H1 (cell line): ENCODE measurements around the gene CDH2. TPM values are rescaled to one million over a fixed set of nuclear protein-coding genes. Genes with fewer than 3 reads are reported as not detected.

ENCODE experiments used
- RBBP5 ChIP-seq: IDR thresholded peaks from 2 replicates; pipeline ENCODE4 v1.7.1; 2012; ENCODE audit warnings: low read depth, mild to moderate bottlenecking, inconsistent platforms, low read length, moderate library complexity, borderline replicate concordance
- polyA plus RNA-seq, 7 experiments: library from polyadenylated mRNA; depleted of rRNA in 3 of 7; stranded (reverse) in 5 of 7; unstranded in 2 of 7; fragments of >200 nt in 5 of 7; fragments of 200-250 nt in 2 of 7; gene quantifications; 1 replicate in 5 of 7; 2 replicates in 1 of 7; 4 replicates in 1 of 7; pipeline versions ENCODE4 v1.2.1 to v1.2.3, GENCODE V29; 2011 to 2013; ENCODE audit warnings: missing spikeins in 2 of 7, mixed read lengths in 2 of 7
- total RNA-seq: library from RNA; stranded (reverse); fragmentation: NEBNext Ultra II Directional; extraction: Animal tissue kit (Norgen Biotek cat#: 25700); gene quantifications from 2 replicates; pipeline ENCODE4 v1.2.1, GENCODE V29; 2021
- TF ChIP-seq, protein P1 (sequence below): fragments of 300-600 bp; sonication (generic); IDR thresholded peaks from 2 replicates; pipeline ENCODE4 v1.7.1; 2012; ENCODE audit warnings: low read length, moderate library complexity, mild to moderate bottlenecking, inconsistent platforms; ENCODE audit not compliant: insufficient replicate concordance

The CDH2 gene
- total and polyA plus RNA-seq, 2 of the 8 experiments (the other 6 are each of a cell fraction or from before 2014, with no cell fraction given) = 15.0 to 56.5 TPM

DNA sequence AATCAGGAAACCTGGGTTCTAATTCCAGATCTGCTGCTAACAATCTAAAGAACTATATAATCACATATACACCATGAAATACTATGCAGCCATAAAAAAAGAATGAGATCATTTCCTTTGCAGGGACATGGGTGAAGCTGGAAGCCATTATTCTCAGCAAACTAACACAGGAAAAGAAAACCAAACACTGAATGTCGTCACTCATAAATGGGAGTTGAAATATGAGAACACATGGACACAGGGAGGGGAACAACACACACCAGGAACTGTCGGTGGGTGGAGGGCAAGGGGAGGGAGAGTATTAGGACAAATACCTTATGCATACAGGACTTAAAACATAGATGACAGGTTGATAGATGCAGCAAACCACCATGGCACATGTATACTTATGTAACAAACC is 33.2 kb downstream of the CDH2 start (continued):
- TF ChIP-seq, protein P1, sequence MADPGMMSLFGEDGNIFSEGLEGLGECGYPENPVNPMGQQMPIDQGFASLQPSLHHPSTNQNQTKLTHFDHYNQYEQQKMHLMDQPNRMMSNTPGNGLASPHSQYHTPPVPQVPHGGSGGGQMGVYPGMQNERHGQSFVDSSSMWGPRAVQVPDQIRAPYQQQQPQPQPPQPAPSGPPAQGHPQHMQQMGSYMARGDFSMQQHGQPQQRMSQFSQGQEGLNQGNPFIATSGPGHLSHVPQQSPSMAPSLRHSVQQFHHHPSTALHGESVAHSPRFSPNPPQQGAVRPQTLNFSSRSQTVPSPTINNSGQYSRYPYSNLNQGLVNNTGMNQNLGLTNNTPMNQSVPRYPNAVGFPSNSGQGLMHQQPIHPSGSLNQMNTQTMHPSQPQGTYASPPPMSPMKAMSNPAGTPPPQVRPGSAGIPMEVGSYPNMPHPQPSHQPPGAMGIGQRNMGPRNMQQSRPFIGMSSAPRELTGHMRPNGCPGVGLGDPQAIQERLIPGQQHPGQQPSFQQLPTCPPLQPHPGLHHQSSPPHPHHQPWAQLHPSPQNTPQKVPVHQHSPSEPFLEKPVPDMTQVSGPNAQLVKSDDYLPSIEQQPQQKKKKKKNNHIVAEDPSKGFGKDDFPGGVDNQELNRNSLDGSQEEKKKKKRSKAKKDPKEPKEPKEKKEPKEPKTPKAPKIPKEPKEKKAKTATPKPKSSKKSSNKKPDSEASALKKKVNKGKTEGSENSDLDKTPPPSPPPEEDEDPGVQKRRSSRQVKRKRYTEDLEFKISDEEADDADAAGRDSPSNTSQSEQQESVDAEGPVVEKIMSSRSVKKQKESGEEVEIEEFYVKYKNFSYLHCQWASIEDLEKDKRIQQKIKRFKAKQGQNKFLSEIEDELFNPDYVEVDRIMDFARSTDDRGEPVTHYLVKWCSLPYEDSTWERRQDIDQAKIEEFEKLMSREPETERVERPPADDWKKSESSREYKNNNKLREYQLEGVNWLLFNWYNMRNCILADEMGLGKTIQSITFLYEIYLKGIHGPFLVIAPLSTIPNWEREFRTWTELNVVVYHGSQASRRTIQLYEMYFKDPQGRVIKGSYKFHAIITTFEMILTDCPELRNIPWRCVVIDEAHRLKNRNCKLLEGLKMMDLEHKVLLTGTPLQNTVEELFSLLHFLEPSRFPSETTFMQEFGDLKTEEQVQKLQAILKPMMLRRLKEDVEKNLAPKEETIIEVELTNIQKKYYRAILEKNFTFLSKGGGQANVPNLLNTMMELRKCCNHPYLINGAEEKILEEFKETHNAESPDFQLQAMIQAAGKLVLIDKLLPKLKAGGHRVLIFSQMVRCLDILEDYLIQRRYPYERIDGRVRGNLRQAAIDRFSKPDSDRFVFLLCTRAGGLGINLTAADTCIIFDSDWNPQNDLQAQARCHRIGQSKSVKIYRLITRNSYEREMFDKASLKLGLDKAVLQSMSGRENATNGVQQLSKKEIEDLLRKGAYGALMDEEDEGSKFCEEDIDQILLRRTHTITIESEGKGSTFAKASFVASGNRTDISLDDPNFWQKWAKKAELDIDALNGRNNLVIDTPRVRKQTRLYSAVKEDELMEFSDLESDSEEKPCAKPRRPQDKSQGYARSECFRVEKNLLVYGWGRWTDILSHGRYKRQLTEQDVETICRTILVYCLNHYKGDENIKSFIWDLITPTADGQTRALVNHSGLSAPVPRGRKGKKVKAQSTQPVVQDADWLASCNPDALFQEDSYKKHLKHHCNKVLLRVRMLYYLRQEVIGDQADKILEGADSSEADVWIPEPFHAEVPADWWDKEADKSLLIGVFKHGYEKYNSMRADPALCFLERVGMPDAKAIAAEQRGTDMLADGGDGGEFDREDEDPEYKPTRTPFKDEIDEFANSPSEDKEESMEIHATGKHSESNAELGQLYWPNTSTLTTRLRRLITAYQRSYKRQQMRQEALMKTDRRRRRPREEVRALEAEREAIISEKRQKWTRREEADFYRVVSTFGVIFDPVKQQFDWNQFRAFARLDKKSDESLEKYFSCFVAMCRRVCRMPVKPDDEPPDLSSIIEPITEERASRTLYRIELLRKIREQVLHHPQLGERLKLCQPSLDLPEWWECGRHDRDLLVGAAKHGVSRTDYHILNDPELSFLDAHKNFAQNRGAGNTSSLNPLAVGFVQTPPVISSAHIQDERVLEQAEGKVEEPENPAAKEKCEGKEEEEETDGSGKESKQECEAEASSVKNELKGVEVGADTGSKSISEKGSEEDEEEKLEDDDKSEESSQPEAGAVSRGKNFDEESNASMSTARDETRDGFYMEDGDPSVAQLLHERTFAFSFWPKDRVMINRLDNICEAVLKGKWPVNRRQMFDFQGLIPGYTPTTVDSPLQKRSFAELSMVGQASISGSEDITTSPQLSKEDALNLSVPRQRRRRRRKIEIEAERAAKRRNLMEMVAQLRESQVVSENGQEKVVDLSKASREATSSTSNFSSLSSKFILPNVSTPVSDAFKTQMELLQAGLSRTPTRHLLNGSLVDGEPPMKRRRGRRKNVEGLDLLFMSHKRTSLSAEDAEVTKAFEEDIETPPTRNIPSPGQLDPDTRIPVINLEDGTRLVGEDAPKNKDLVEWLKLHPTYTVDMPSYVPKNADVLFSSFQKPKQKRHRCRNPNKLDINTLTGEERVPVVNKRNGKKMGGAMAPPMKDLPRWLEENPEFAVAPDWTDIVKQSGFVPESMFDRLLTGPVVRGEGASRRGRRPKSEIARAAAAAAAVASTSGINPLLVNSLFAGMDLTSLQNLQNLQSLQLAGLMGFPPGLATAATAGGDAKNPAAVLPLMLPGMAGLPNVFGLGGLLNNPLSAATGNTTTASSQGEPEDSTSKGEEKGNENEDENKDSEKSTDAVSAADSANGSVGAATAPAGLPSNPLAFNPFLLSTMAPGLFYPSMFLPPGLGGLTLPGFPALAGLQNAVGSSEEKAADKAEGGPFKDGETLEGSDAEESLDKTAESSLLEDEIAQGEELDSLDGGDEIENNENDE = no peak
- TF ChIP-seq RBBP5 = no peak
